B cell (primary cell): ENCODE results near the gene RPS21.

Source experiments
- CTCF ChIP-seq: fragments of 200-600 bp; IDR thresholded peaks from one replicate; pipeline ENCODE4 v1.8.0; 2022; ENCODE audit warnings: antibody characterized with exemption, mild to moderate bottlenecking
- EZH2 ChIP-seq: IDR thresholded peaks from 2 replicates; pipeline ENCODE4 v1.6.1; 2012; ENCODE audit warnings: borderline replicate concordance, low read depth, mild to moderate bottlenecking, moderate library complexity, low read length; ENCODE audit not compliant: insufficient read depth, poor library complexity, severe bottlenecking

GRCh38 chr20:62404112-62404665 lies 17.3 kb downstream of the RPS21 start:
- no peak for TF ChIP-seq CTCF
- no peak for TF ChIP-seq EZH2
